HG02763 (cell line): Measurements from ENCODE around the gene SLC16A12.
A peak's percentile ranks its signal among the peaks of the same experiment; 100 is the strongest.
"Not testable (repeated sequence)": the region's sequence is repeated elsewhere in the genome, so short reads cannot be mapped to it uniquely, and the experiment has no call there.

Experiments
- ATAC-seq: cut with Tn5 transposase; IDR thresholded peaks from one replicate; pipeline ENCODE4 v1.9.1; 2021; ENCODE audit warnings: mild to moderate bottlenecking, moderate library complexity; ENCODE audit not compliant: unreplicated experiment

Gene SLC16A12

GRCh38 chr10:89426230-89426868, 109.0 kb downstream of the SLC16A12 start:
- no peak for ATAC-seq

GRCh38 chr10:89425000-89425399, 110.4 kb downstream of the SLC16A12 start:
- no peak for ATAC-seq

GRCh38 chr10:89421018-89421476, 114.3 kb downstream of the SLC16A12 start:
- no peak for ATAC-seq

GRCh38 chr10:89419548-89419947, 115.8 kb downstream of the SLC16A12 start:
- no peak for ATAC-seq

- no peak for ATAC-seq
These were observed 118.9 kb downstream of the SLC16A12 start for GRCh38 chr10:89416465-89416864.

- ATAC-seq = peak; percentile 32
These were observed 120.2 kb downstream of the SLC16A12 start for GRCh38 chr10:89414879-89415821.

GRCh38 chr10:89414146-89414878, 121.1 kb downstream of the SLC16A12 start, which contains the start of gene IFIT5:
Gene IFIT5, plus strand, starts transcription at chr10:89414568. Its CDS starts 231 bp downstream, at chr10:89414799.
- peak; percentile 77 for ATAC-seq

GRCh38 chr10:89413398-89413912, 121.9 kb downstream of the SLC16A12 start:
- no peak for ATAC-seq

GRCh38 chr10:89412276-89412675, 123.1 kb downstream of the SLC16A12 start:
- ATAC-seq = not testable (repeated sequence)

GRCh38 chr10:89411135-89411534, 124.3 kb downstream of the SLC16A12 start:
- not testable (repeated sequence) for ATAC-seq

GRCh38 chr10:89410551-89410950, 124.8 kb downstream of the SLC16A12 start:
- ATAC-seq = not testable (repeated sequence)

GRCh38 chr10:89409282-89409681, 126.1 kb downstream of the SLC16A12 start:
- ATAC-seq = not testable (repeated sequence)

- not testable (repeated sequence) for ATAC-seq
These were observed 127.6 kb downstream of the SLC16A12 start for GRCh38 chr10:89407792-89408191.

- ATAC-seq = not testable (repeated sequence)
These were observed 129.2 kb downstream of the SLC16A12 start for GRCh38 chr10:89406178-89406577.

GRCh38 chr10:89404104-89405047, 131.0 kb downstream of the SLC16A12 start:
- no peak for ATAC-seq

- ATAC-seq = no peak
These were observed 132.4 kb downstream of the SLC16A12 start for GRCh38 chr10:89403043-89403442.

- no peak for ATAC-seq
These were observed 135.4 kb downstream of the SLC16A12 start for GRCh38 chr10:89399956-89400355.

GRCh38 chr10:89398003-89398749, 137.2 kb downstream of the SLC16A12 start:
- no peak for ATAC-seq

- ATAC-seq = no peak
These were observed 140.3 kb downstream of the SLC16A12 start for GRCh38 chr10:89395141-89395540.
